Mammary epithelial cell (primary cell): ENCODE data around the gene BBOX1.

Experiments used
- EZH2 ChIP-seq: IDR thresholded peaks from 2 replicates; pipeline ENCODE4 v1.6.1; 2012; ENCODE audit warnings: low read length, inconsistent platforms, borderline replicate concordance
- TF ChIP-seq, protein P1 (sequence below), 2 donors: IDR thresholded peaks in 1 of 2; conservative IDR thresholded peaks in 1 of 2; 2 replicates each; pipeline ENCODE4 v1.5.1; 2011 to 2012; ENCODE audit warnings: inconsistent platforms in 2 of 2, low read length in 2 of 2, mild to moderate bottlenecking in 2 of 2, control low read depth in 1 of 2, low read depth in 1 of 2; ENCODE audit not compliant: insufficient read depth in 1 of 2; ENCODE audit errors: extremely low read depth in 1 of 2

GRCh38 chr11:27002431-27002830 is 38.2 kb upstream of the BBOX1 start:
- TF ChIP-seq, protein P1, sequence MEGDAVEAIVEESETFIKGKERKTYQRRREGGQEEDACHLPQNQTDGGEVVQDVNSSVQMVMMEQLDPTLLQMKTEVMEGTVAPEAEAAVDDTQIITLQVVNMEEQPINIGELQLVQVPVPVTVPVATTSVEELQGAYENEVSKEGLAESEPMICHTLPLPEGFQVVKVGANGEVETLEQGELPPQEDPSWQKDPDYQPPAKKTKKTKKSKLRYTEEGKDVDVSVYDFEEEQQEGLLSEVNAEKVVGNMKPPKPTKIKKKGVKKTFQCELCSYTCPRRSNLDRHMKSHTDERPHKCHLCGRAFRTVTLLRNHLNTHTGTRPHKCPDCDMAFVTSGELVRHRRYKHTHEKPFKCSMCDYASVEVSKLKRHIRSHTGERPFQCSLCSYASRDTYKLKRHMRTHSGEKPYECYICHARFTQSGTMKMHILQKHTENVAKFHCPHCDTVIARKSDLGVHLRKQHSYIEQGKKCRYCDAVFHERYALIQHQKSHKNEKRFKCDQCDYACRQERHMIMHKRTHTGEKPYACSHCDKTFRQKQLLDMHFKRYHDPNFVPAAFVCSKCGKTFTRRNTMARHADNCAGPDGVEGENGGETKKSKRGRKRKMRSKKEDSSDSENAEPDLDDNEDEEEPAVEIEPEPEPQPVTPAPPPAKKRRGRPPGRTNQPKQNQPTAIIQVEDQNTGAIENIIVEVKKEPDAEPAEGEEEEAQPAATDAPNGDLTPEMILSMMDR (conservative IDR thresholded peaks at IDR 0.05 in 1 of 2, IDR thresholded peaks at IDR 0.05 in 1 of 2; ENCODE audit: extremely low read depth in 1 of 2, insufficient read depth in 1 of 2, low read depth in 1 of 2, low read length in 2 of 2), result no peak
- TF ChIP-seq EZH2, result no peak
